Stomach (tissue), 4 donors: ENCODE measurements around the gene ESPN.

Source experiments
- EP300 ChIP-seq: sonication (generic); formaldehyde crosslinking; IDR thresholded peaks from one replicate; pipeline ENCODE4 v1.6.1; 2017; ENCODE audit warnings: antibody characterized with exemption
- POLR2A ChIP-seq, 4 donors: fragments of 450-650 bp; IDR thresholded peaks; one replicate each; pipeline ENCODE4 v1.6.1; 2016; ENCODE audit warnings: antibody characterized with exemption in 4 of 4, control low read depth in 2 of 4, mild to moderate bottlenecking in 1 of 4, moderate library complexity in 1 of 4
- POLR2AphosphoS5 ChIP-seq, 3 donors: sonication (generic); formaldehyde crosslinking; IDR thresholded peaks; one replicate each; pipeline ENCODE4 v1.6.1; 2016; ENCODE audit warnings: antibody characterized with exemption in 3 of 3
- TF ChIP-seq, protein P1 (sequence below), 7 experiments: fragments of 450-650 bp in 4 of 7; fragments of 200-600 bp in 3 of 7; sonication (generic) in 3 of 7; IDR thresholded peaks; one replicate each; pipeline ENCODE4 v1.5.1; 2016 to 2019; ENCODE audit warnings: antibody characterized with exemption in 7 of 7, control low read depth in 2 of 7, mild to moderate bottlenecking in 1 of 7

DNA sequence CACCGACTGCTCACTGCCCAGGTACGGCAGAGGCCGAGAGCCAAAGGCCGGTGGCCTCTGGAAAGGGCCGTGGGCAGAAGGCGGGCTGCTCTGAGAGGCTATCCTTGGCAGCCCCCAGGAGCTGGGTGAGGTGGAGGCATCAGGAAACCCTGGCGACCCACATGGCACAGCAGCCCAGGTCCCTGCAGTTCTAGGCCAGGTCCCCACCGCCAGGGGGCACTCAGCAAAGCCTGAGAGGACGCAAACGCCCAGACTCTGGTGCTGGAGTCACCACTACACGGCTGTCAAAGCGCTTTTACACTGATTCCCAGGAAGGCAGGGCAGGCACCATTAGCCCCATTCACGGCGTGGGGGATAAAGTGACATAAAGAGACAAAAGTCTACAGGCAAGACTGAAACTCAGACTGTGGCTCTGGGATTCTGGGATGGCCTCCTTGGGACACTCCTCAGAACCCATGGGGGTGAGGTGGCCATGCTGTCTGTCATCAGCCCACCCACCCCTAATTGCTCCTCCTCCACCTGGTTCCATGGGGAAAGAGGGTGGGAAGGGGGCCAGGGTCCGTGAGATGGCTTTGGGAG lies 61.9 kb downstream of the ESPN start:
- TF ChIP-seq, protein P1, sequence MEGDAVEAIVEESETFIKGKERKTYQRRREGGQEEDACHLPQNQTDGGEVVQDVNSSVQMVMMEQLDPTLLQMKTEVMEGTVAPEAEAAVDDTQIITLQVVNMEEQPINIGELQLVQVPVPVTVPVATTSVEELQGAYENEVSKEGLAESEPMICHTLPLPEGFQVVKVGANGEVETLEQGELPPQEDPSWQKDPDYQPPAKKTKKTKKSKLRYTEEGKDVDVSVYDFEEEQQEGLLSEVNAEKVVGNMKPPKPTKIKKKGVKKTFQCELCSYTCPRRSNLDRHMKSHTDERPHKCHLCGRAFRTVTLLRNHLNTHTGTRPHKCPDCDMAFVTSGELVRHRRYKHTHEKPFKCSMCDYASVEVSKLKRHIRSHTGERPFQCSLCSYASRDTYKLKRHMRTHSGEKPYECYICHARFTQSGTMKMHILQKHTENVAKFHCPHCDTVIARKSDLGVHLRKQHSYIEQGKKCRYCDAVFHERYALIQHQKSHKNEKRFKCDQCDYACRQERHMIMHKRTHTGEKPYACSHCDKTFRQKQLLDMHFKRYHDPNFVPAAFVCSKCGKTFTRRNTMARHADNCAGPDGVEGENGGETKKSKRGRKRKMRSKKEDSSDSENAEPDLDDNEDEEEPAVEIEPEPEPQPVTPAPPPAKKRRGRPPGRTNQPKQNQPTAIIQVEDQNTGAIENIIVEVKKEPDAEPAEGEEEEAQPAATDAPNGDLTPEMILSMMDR (IDR thresholded peaks at IDR 0.05), result peak in 5 of 7 experiments; percentile 57 to 86 (median 77)
- TF ChIP-seq POLR2A (IDR thresholded peaks at IDR 0.05) (no peak), POLR2AphosphoS5 (IDR thresholded peaks at IDR 0.05) (no peak), EP300 (no peak)
